Measurements from ENCODE around the gene SH2B3.

GRCh38 chr12:111454716-111455447 lies 49.2 kb downstream of the SH2B3 start:
- no peak for TF ChIP-seq CTCF (conservative IDR thresholded peaks at IDR 0.05)
- TF ChIP-seq ZFX (IDR thresholded peaks at IDR 0.05) = no peak
